Stimulated activated CD8-positive, alpha-beta memory T cell treated with anti-CD3 and anti-CD28 coated beads, Interleukin-2, amount 100 ng/mL, for 48 hours (primary cell): ENCODE results near the gene CFAP54.
A peak's percentile ranks its signal among the peaks of the same experiment; 100 is the strongest.
"Not testable (repeated sequence)": the region's sequence is repeated elsewhere in the genome, so short reads cannot be mapped to it uniquely, and the experiment has no call there.

Experiments
- DNase-seq, 2 donors: peaks; one replicate each; pipeline ENCODE4 v3.0.0-alpha.2; 2020; ENCODE audit warnings: low read depth in 2 of 2

The CFAP54 gene

DNA sequence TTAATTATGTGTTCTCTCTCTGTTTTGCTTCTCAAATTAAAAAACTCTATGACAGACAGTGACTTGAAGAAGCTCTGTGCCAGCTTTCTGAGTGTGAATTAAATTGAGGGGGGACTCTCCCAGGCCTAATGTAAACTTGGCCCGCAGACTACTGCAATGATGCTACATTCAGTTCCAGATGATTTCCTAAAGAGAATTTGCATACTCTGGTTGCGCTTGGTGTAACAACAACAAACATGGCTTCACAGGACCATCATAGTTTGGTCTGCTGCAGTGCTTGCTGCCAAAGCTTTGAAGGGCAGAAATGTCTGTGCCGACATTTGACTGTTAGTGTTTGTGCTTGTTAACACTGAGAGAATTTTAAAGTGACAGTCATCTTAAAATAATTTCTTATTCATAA, 25.0 kb downstream of the CFAP54 start:
- DNase-seq, result no peak

GRCh38 chr12:96516472-96517430, 27.4 kb downstream of the CFAP54 start:
- peak; percentile 58 to 76 for DNase-seq

DNA sequence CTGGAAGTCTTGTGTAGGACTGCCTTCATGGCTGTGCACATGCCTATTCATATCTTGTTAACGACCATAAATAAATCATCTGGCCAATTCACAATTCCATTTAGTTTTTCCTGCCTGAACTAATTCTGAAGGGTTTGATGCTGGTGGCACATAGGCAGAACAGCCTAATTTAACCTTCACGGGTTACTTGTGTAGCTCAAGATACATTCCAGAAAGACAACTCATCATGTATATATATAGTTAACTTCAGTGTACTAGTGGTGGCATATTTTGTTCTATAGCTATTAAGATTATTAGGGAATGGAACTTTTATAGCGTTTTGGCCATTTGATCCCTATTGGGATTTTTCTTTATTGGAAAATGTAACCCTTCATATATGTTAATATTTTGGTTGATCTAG, 31.4 kb downstream of the CFAP54 start:
- no peak for DNase-seq

GRCh38 chr12:96521895-96522682, 32.7 kb downstream of the CFAP54 start:
- DNase-seq, result no peak

GRCh38 chr12:96522690-96523089, 33.3 kb downstream of the CFAP54 start:
- no peak for DNase-seq

GRCh38 chr12:96526110-96526509, 36.7 kb downstream of the CFAP54 start:
- DNase-seq, result no peak

- DNase-seq, result no peak
Observed at GRCh38 chr12:96529912-96530311, 40.5 kb downstream of the CFAP54 start.

GRCh38 chr12:96534339-96534738, 45.0 kb downstream of the CFAP54 start:
- DNase-seq, result no peak

- no peak for DNase-seq
Observed at GRCh38 chr12:96548384-96548783, 59.0 kb downstream of the CFAP54 start.

DNA sequence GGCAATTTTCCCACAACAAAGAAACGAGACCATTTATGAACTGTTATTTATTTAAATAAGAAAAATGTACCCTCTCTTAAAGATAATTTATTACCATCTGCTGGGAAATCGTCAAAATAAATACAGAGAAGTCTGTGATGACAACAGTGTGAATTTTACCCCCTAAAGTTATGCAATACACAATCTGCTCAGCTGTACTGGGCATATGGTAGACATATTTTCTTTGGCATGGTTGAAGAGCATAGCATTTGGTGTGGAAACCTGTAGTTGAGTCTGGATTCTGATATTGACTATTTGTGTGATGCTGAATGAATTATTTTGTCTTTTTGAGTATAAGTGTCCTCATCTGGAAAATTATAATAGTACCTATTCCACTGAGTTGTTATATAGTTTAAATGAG, 60.0 kb downstream of the CFAP54 start:
- no peak for DNase-seq

DNA sequence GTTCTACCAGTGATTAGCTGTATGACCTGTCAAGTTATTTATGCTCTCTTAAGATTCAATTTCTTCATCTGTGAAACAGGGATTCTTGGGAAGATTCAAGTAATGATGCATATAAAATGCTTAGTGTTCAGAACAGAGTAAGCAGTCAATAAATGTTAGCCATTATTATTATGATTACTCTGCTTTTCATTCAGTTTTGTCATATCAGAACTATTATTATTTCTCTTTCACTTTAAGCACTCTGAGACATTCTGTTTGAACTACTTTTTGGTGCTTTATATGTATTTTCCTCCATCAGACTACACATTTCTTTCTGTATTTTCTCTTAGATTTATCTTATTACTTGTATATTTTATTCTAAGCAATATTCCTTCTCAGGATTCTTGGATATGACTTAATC, 81.2 kb downstream of the CFAP54 start:
- DNase-seq, result no peak

DNA sequence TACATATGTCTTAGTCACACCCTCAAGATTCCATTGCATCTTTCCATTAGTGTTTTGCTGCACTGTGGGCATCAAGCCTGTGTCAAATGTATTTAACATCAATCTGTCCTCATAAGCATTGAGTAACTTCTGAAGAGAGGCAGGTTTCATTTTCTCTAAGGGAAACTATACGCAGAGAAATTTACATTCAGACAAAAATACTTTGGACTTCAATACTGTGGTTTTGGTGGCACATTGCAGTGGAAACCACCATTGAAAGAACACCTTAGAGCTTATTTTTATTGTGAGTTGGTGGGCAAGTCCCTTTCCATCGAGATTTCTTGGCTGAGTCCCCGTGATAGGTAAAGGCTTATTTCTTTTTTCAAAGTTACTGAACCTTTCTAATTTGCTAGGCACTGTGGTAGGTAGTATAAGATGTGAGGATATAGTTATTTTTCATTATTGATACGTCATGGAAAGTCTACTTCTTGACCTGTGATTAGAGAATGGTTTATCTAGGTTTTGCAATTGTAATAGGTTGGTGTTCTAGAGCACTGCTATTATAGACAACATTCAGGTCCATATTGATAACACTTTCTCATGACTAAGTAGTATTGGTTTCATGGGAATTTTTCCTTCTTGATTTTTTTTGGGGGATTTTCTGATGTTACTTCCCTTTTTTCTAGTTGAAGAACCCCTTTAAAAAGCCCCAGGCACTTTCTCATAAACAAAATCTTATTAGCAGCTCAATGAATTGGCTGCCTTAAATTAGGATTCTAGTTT, 81.9 kb downstream of the CFAP54 start:
- no peak for DNase-seq

- DNase-seq, result no peak
Observed at GRCh38 chr12:96578526-96579125, 89.2 kb downstream of the CFAP54 start.

DNA sequence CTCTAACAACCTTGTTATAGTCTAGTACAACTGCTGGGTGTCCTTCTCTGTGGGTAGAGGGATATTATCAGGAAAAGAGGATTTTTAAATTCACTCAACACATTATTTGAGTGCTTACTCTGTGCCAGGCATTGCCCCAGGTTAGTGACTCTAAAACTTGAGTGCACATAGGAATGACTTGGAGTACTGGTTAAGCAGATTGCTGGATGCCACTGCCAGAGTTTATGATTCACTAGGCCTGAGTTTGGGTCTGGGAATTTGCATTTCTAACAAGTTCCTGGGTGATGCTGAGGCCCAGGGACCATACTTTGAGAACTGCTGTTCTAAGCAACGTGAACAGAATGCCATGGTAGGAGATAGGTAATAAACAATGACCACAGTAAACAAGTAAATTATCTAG, 96.6 kb downstream of the CFAP54 start:
- DNase-seq, result no peak

- no peak for DNase-seq
Observed at GRCh38 chr12:96587691-96588090, 98.3 kb downstream of the CFAP54 start.

GRCh38 chr12:96590970-96591369, 101.6 kb downstream of the CFAP54 start:
- no peak for DNase-seq

DNA sequence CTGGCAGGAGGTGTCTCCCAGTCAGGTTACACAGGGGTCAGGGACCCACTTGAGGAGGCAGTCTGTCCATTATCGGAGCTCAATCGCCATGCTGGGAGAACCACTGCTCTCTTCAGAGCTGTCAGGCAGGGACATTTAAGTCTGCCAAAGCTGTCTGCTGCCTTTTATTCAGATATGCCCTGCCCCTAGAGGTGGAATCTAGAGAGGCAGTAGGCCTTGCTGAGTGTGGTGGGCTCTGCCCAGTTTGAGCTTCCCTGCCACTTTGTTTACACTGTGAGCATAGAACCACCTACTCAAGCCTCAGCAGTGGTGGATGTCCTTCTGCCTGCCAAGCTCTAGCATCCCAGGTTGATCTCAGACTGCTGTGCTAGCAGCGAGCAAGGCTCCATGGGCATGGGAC, 115.0 kb downstream of the CFAP54 start:
- not testable (repeated sequence) for DNase-seq

DNA sequence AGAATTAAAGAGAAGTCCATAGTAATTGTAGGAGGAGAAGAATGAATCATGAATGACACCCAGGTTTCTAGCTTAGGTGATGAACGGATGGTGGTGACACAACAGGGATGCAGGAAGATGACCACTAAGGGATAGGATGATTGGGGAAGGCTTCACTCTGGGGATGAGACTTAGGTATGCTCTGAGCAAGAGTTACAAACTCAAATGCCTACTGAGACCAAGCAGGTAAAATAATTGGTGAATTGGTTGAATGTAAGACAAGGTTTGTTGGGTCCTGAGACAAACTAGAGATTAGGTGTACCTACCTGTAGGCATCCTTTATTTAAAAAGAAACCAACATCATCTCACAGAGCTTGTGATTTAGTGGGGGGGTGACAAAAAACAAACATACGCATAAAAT, 116.3 kb downstream of the CFAP54 start:
- DNase-seq, result no peak

DNA sequence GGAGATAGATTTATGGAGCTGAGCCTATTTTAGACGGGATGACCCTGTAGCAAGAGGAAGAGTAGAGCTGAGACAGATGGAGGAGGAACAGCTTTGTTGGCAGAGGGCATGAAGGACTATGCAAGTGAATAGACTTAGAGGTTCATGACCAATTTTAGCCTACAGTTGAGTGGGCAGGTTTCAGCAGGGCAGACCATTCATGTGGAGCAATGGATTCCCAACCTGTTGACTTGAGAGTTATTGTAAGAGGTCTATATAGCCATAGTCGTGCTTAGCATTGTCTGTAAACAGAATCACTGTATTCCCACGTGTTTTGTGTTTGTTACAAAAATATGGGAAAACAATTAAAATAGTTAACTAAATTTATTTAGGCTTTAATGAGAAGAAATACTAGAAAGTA, 116.8 kb downstream of the CFAP54 start:
- DNase-seq, result no peak

DNA sequence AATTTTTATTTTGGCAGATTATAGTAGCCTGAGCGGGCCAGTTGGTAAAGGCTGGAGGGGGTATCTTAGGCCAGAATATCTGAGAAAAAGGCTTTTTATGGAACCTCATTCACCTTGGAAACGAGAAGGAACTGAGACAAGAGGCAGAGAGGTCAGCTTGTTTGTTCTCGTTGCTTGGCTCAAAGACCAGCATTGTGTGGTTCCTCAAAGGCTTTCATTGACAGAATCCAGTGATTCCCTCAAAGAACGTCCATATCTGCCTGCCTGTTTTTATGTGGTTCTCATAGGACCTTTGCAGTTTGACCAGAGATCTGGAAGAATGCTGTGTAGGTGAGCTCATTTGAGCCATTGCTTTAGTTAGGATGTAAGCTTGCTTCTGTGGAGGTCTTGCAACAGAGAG, 117.3 kb downstream of the CFAP54 start:
- no peak for DNase-seq

- no peak for DNase-seq
Observed at GRCh38 chr12:96617178-96617577, 127.8 kb downstream of the CFAP54 start.

GRCh38 chr12:96623155-96623554, 133.8 kb downstream of the CFAP54 start:
- no peak for DNase-seq
